Ramos (cell line): Measurements from ENCODE around the gene NPHP3.
"Not testable (repeated sequence)": the region's sequence is repeated elsewhere in the genome, so short reads cannot be mapped to it uniquely, and the experiment has no call there.

Experiments used
- in situ Hi-C: fragments of 300-500 bp; cut with MboI; formaldehyde crosslinking; loops from one replicate; pipeline ENCODE4 v1.14.3; 2022; ENCODE audit warnings: low sequenced_read_pairs; ENCODE audit not compliant: unreplicated experiment

NPHP3 gene

DNA sequence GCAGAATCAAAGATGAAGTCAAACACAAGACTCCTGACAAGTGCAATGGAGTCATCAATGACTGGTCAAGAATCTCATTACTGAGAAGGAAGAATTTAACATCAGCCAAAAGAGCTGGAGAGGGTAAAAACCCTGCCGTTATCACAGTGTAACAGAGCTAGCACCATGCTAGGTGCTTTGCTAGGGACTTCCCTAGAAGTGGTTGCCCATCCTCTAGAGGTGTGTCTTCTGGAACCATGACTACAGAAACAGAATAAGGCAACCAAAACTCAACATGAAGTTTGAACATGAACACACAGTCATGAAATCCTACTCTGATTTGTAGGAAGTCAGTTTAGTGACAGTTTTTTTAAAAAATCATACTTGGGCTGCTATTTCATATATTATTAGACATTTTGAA is 72.1 kb downstream of the NPHP3 start:
- in situ Hi-C loops, result no loop called here

DNA sequence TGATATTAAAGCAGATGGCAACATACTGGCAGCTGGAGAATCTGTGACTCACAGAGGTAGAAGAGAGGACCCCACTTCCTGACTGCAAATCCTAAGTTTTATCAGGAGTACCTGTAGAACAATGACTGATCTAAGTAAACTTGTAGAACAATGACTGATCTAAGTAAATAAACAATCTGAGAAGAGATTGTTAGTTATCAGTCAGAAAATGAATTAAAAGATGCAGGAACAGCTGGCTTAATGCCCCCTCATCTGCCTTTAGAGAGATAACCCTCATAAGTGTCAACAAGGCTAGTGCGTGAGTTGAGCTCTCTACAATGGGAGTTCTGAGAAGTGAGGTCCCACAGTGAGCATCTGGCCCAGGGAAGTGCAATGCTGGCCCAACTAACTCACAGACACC is 77.2 kb downstream of the NPHP3 start:
- in situ Hi-C loops, result loop anchor here (5.0 kb wide), 1 partner anchor 98 kb away; no protein-coding TSS in a partner anchor

DNA sequence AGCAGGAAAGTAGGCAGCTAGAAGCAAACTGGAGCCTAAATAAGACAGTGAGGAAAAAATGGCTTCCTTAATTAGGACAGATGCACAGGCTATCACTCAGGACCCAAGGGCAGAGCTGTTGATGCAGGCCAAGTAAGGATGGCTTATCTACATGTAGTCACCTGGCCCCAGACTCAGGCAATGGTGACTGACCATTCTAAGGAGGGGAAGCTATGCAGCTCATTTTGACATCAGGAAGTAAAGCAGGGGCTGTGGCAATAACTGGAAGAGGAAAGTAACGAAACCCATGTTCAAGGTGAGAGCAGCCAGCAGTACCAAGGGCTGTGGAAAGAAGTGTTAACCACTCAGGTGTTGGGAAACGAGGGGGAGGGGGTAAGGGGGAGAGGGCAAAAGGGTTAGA is 78.8 kb downstream of the NPHP3 start:
- in situ Hi-C loops, result no loop called here

DNA sequence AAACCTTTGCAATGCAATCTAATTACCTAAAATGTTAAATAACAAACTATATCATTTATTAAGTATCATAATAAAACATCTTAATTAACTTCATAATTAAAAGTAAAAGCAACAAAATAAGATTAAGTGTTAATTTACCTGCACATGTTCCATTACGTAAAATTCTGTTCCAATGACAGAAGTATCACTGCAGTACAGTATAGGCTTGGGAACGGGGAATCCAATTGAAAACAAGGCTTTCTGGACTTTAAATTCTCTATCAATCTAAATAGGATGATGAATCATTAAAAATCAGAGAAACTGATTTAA is 79.7 kb downstream of the NPHP3 start:
- in situ Hi-C loops, result no loop called here

DNA sequence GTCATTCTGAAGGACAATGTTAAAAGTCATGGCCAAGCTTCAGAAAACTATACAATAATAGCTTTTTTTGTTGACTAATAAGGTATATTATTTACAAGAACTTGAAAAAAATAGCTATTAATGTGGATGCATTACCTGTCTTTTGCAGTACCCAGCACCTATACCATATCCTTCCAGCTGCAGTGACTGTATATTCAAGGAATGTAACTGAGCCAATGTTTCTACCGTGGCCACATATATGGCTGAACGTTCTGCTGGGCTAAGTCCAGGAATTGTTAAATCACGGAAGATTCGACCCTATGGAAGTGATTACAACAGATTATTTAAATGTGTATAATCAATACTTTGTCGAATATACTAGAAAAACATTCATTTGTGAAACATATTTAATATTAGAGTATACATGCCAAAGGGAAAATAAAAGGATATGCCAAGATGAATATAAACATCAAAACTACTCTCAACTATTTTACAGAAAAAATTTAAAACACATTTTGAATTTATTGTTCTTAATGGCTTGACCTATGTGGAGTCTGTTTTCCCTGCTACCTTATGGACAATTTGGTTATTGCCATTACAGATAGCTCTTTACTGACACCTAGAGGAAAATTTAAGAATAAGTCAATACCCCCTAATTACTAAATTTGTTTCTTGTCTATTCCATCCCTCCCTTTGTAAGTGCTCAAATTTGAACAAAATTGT is 80.2 kb downstream of the NPHP3 start:
- in situ Hi-C loops, result no loop called here

DNA sequence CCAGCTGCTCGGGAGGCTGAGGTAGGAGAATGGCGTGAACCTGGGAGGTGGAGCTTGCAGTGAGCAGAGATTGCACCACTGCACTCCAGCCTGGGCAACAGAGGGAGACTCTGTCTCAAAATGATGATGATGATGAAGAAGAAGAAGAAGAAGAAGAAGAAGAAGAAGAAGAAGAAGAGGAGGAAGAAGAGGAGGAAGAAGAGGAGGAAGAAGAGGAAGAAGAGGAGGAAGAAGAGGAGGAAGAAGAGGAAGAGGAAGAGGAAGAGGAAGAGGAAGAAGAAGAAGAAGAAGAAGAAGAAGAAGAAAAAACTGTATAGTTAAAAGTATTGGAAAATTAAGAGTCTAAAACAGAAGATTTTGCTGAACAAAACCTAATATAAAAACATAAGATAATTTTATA is 80.8 kb downstream of the NPHP3 start:
- in situ Hi-C loops, result not testable (repeated sequence)

DNA sequence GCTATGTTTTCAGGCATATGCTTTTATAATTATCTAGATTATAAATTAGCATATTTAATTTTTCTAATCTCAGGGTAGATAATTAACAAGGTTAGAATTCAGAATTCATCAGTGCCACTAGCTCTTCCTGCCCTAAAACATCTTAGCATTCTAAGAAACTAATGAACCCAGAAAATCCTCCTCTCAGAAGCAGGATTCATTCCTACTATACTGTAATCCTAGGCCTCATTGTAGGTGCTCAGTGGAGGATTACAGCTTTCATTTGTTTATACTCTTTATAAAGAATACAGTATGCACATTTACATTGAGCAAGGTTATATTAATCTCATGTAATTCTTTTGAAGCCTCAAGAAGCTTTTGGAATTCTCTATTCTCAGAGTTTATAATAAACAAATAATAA is 83.5 kb downstream of the NPHP3 start:
- in situ Hi-C loops, result no loop called here

DNA sequence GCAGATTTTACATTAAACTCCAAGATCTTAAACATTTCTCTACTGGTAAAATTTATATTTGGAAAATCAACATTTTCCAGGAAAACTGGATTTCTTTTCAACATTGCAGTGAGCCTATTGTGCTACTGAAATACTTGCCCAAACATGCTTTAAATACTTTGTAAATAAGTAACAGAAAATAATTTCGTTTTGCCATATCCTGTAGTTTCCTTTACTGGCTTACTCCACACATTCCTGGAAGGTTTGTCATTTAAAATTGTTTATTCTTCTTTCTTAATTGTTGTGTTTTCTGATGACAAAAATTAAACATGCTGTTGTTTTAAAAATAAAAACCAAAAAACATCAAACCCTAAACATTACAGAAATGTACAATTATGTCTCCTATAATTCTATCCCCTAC is 84.6 kb downstream of the NPHP3 start:
- in situ Hi-C loops, result no loop called here

DNA sequence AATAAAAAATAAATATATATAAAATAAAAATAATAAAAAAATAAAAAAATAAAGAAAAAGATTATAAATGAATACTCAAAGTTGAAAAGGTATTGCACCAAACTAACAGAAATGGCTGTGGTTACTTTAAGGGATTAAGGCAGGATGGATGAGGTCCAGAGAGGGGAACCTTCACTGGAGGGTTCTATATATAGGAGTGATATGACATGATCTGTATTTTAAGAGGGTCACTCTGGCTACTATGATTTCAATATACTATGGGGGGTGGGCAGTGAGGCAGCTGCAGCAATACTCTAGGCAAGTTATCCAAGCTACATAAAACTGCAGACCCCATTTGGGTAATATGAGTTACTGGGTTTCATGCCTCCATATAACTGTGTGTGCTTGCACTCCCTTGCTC is 87.2 kb downstream of the NPHP3 start:
- in situ Hi-C loops, result no loop called here
